AG08395 (cell line): ENCODE data around the gene EDIL3.

ENCODE experiments used
- DNase-seq: peaks from one replicate; pipeline ENCODE4 v3.0.0; 2012; ENCODE audit warnings: mixed read lengths, low spot score

Gene EDIL3

GRCh38 chr5:83957188-83957587 is 427.5 kb downstream of the EDIL3 start:
- no peak for DNase-seq

- DNase-seq: no peak
Observed at GRCh38 chr5:83956386-83956785, 428.3 kb downstream of the EDIL3 start.

GRCh38 chr5:83955916-83956315 is 428.8 kb downstream of the EDIL3 start:
- peak; percentile 39 for DNase-seq

- no peak for DNase-seq
Observed at GRCh38 chr5:83947763-83948162, 436.9 kb downstream of the EDIL3 start.

- no peak for DNase-seq
Observed at GRCh38 chr5:83946516-83946915, 438.2 kb downstream of the EDIL3 start.

GRCh38 chr5:83942155-83942554 is 442.5 kb downstream of the EDIL3 start:
- DNase-seq: no peak

- DNase-seq: no peak
Observed at GRCh38 chr5:83937837-83938236, 446.8 kb downstream of the EDIL3 start.

GRCh38 chr5:83931969-83932368 is 452.7 kb downstream of the EDIL3 start:
- no peak for DNase-seq

GRCh38 chr5:83927140-83927733 is 457.4 kb downstream of the EDIL3 start:
- peak; percentile 52 for DNase-seq

- no peak for DNase-seq
Observed at GRCh38 chr5:83925955-83926337, 458.7 kb downstream of the EDIL3 start.

GRCh38 chr5:83925321-83925954 is 459.2 kb downstream of the EDIL3 start:
- DNase-seq: peak; percentile 61

- DNase-seq: no peak
Observed at GRCh38 chr5:83924891-83925290, 459.8 kb downstream of the EDIL3 start.

GRCh38 chr5:83924171-83924570 is 460.5 kb downstream of the EDIL3 start:
- peak; percentile 19 for DNase-seq

GRCh38 chr5:83922699-83923098 is 462.0 kb downstream of the EDIL3 start:
- no peak for DNase-seq

- no peak for DNase-seq
Observed at GRCh38 chr5:83921666-83922193, 462.9 kb downstream of the EDIL3 start.

- no peak for DNase-seq
Observed at GRCh38 chr5:83919071-83920041, 465.3 kb downstream of the EDIL3 start.

- no peak for DNase-seq
Observed at GRCh38 chr5:83917261-83917908, 467.3 kb downstream of the EDIL3 start.

GRCh38 chr5:83914662-83915418 is 469.8 kb downstream of the EDIL3 start:
- no peak for DNase-seq

GRCh38 chr5:83914199-83914598 is 470.5 kb downstream of the EDIL3 start:
- DNase-seq: no peak

GRCh38 chr5:83913593-83913992 is 471.1 kb downstream of the EDIL3 start:
- no peak for DNase-seq

GRCh38 chr5:83911367-83911919 is 473.2 kb downstream of the EDIL3 start:
- no peak for DNase-seq
